Caco-2 (cell line): ENCODE measurements around the gene SESN1. TPM values are rescaled to one million over a fixed set of nuclear protein-coding genes. Genes with fewer than 3 reads are reported as not detected.

Source experiments
- BruUV-seq: library from RNA; stranded (reverse); fragments of 400-500 nt; replicated peaks from 2 replicates; lab custom pipeline; 2021; lab: Mats Ljungman, UMichigan
- CTCF ChIA-PET: fragments of 300-600 bp; sonication (Branson Sonifier 250); formaldehyde crosslinking; loops from one replicate; lab custom pipeline; 2022; ENCODE audit warnings: antibody characterized with exemption; lab: Charles Lee
- POLR2A ChIA-PET: fragments of 300-600 bp; sonication (Branson Sonifier 250); formaldehyde crosslinking; loops from one replicate; lab custom pipeline; 2022; ENCODE audit warnings: antibody characterized with exemption; lab: Charles Lee
- DNase-seq, 2 experiments: peaks; one replicate each; pipeline versions ENCODE4 v3.0.0 to v3.0.0-alpha.2; 2020 to 2022
- H3K27me3 ChIP-seq: replicated peaks from 2 replicates; pipeline ENCODE4 v1.6.0; 2011; ENCODE audit warnings: low read length; ENCODE audit not compliant: control insufficient read depth, insufficient read depth
- H3K36me3 ChIP-seq: 2 replicates; pipeline ENCODE4 v1.5.1; 2011; ENCODE audit warnings: low read length; ENCODE audit not compliant: control insufficient read depth, insufficient read depth
- H3K4me1 ChIP-seq: fragments of 250-450 bp; sonication (Bioruptor Pico); 2 replicates; pipeline ENCODE4 v1.5.1; 2020; ENCODE audit warnings: mild to moderate bottlenecking
- H3K4me3 ChIP-seq: 2 replicates; pipeline ENCODE4 v1.5.1; 2011; ENCODE audit warnings: low read depth, mild to moderate bottlenecking, control low read depth, low read length
- H3K9me3 ChIP-seq: fragments of 250-450 bp; sonication (Bioruptor Pico); 2 replicates; pipeline ENCODE4 v1.5.1; 2020; ENCODE audit warnings: mild to moderate bottlenecking, moderate library complexity
- H3K27ac Mint-ChIP-seq: one replicate; pipeline ENCODE4 v1.8.0; 2022; ENCODE audit warnings: mixed read lengths; ENCODE audit not compliant: unreplicated experiment
- H3K27me3 Mint-ChIP-seq: one replicate; pipeline ENCODE4 v1.8.0; 2022; ENCODE audit warnings: mixed read lengths; ENCODE audit not compliant: insufficient read depth, unreplicated experiment
- H3K36me3 Mint-ChIP-seq: one replicate; pipeline ENCODE4 v1.8.0; 2022; ENCODE audit warnings: mild to moderate bottlenecking, mixed read lengths; ENCODE audit not compliant: insufficient read depth, unreplicated experiment
- H3K4me1 Mint-ChIP-seq: one replicate; pipeline ENCODE4 v1.8.0; 2022; ENCODE audit warnings: low read depth, mixed read lengths; ENCODE audit not compliant: unreplicated experiment
- H3K4me3 Mint-ChIP-seq: one replicate; pipeline ENCODE4 v1.8.0; 2022; ENCODE audit warnings: mild to moderate bottlenecking, moderate library complexity, mixed read lengths; ENCODE audit not compliant: unreplicated experiment
- H3K9me3 Mint-ChIP-seq: one replicate; pipeline ENCODE4 v1.8.0; 2022; ENCODE audit warnings: mixed read lengths; ENCODE audit not compliant: unreplicated experiment
- CTCF ChIP-seq, 2 experiments: fragments of 200-600 bp in 1 of 2; IDR thresholded peaks; 1 replicate in 1 of 2; 2 replicates in 1 of 2; pipeline versions ENCODE4 v1.5.1 to v1.8.0; 2011 to 2022; ENCODE audit warnings: antibody characterized with exemption in 1 of 2, control low read depth in 1 of 2, inconsistent platforms in 1 of 2, low read depth in 1 of 2, low read length in 1 of 2, mild to moderate bottlenecking in 1 of 2, moderate library complexity in 1 of 2; ENCODE audit not compliant: insufficient read depth in 1 of 2, severe bottlenecking in 1 of 2, unreplicated experiment in 1 of 2
- intact Hi-C: fragments of 100-400 bp; cut with micrococcal nuclease; formaldehyde crosslinking; loops from one replicate; pipeline ENCODE4 v1.10.0; 2022; ENCODE audit not compliant: unreplicated experiment
- total RNA-seq: library from RNA; stranded (reverse); gene quantifications from 2 replicates; pipeline ENCODE4 v1.2.3, GENCODE V29; 2022

The SESN1 gene
- total RNA-seq, 1 experiment from 2014 or later = 21.9 TPM

GRCh38 chr6:108948181-108948661, 146.4 kb downstream of the SESN1 start:
- H3K36me3 ChIP-seq = no peaks in the 10 kb centered on the region
- BruUV-seq = no TSS peak
- no peak overlapping the region for H3K4me3 ChIP-seq
- H3K4me3 Mint-ChIP-seq = no peak overlapping the region
- H3K4me1 ChIP-seq = peaks cover 15% of the 10 kb centered on the region
- peaks cover 7% of the 10 kb centered on the region for H3K4me1 Mint-ChIP-seq
- no peak for DNase-seq
- no peak overlapping the region for H3K27ac Mint-ChIP-seq
- no peaks in the 10 kb centered on the region for H3K27me3 ChIP-seq
- no peaks in the 10 kb centered on the region for H3K27me3 Mint-ChIP-seq
- CTCF ChIA-PET = no interaction called here
- H3K9me3 Mint-ChIP-seq = no peaks in the 10 kb centered on the region
- no peak for TF ChIP-seq CTCF (IDR thresholded peaks at IDR 0.05; ENCODE audit: insufficient read depth in 1 of 2, low read depth in 1 of 2, low read length in 1 of 2, severe bottlenecking in 1 of 2, unreplicated experiment in 1 of 2)
- no peaks in the 10 kb centered on the region for H3K36me3 Mint-ChIP-seq
- H3K9me3 ChIP-seq = no peaks in the 10 kb centered on the region
- intact Hi-C loops = no loop called here
- POLR2A ChIA-PET = interaction anchor here (0.6 kb wide), 1 partner anchor 10 kb away, joined by 3 read pairs; no protein-coding TSS in a partner anchor

- ChIA-PET CTCF (no interaction called here), POLR2A (interaction anchor here (0.6 kb wide), 1 partner anchor 9 kb away, joined by 3 read pairs; no protein-coding TSS in a partner anchor)
- Histone ChIP-seq H3K4me3 (no peak overlapping the region), H3K4me1 (peaks cover 19% of the 10 kb centered on the region), H3K36me3 (no peaks in the 10 kb centered on the region), H3K27me3 (no peaks in the 10 kb centered on the region), H3K9me3 (no peaks in the 10 kb centered on the region)
- Mint-ChIP-seq H3K36me3 (no peaks in the 10 kb centered on the region), H3K4me1 (peaks cover 7% of the 10 kb centered on the region), H3K9me3 (no peaks in the 10 kb centered on the region), H3K4me3 (no peak overlapping the region), H3K27ac (no peak overlapping the region), H3K27me3 (no peaks in the 10 kb centered on the region)
- intact Hi-C loops = no loop called here
- BruUV-seq = no TSS peak
- DNase-seq = no peak
- TF ChIP-seq CTCF (IDR thresholded peaks at IDR 0.05; ENCODE audit: insufficient read depth in 1 of 2, low read depth in 1 of 2, low read length in 1 of 2, severe bottlenecking in 1 of 2, unreplicated experiment in 1 of 2) = no peak
These were observed 147.4 kb downstream of the SESN1 start for GRCh38 chr6:108947114-108947854.

- POLR2A ChIA-PET = no interaction called here
- CTCF ChIA-PET = no interaction called here
- Mint-ChIP-seq H3K9me3 (no peaks in the 10 kb centered on the region), H3K27ac (no peak overlapping the region), H3K27me3 (no peaks in the 10 kb centered on the region), H3K36me3 (no peaks in the 10 kb centered on the region), H3K4me3 (no peak overlapping the region), H3K4me1 (peaks cover 7% of the 10 kb centered on the region)
- intact Hi-C loops = no loop called here
- Histone ChIP-seq H3K4me3 (no peak overlapping the region), H3K36me3 (no peaks in the 10 kb centered on the region), H3K27me3 (no peaks in the 10 kb centered on the region), H3K9me3 (no peaks in the 10 kb centered on the region), H3K4me1 (peaks cover 20% of the 10 kb centered on the region)
- BruUV-seq = no TSS peak
- no peak for TF ChIP-seq CTCF (IDR thresholded peaks at IDR 0.05; ENCODE audit: insufficient read depth in 1 of 2, low read depth in 1 of 2, low read length in 1 of 2, severe bottlenecking in 1 of 2, unreplicated experiment in 1 of 2)
- no peak for DNase-seq
These were observed 148.0 kb downstream of the SESN1 start for GRCh38 chr6:108946695-108947094.
